Trophoblast cell (in vitro differentiated cells and primary cell): Measurements from ENCODE around the gene SPON1.

Experiments used
- DNase-seq, 2 donors: peaks; one replicate each; pipeline ENCODE4 v3.0.0-alpha.2; 2016
- H2AFZ ChIP-seq: 2 replicates; pipeline ENCODE4 v1.6.1; 2013; ENCODE audit warnings: low read length, moderate library complexity, mild to moderate bottlenecking; ENCODE audit not compliant: insufficient read depth, poor library complexity
- H2AK5ac ChIP-seq: 2 replicates; pipeline ENCODE4 v1.6.1; 2013; ENCODE audit warnings: mild to moderate bottlenecking, low read length
- H2BK120ac ChIP-seq: 2 replicates; pipeline ENCODE4 v1.6.1; 2013; ENCODE audit warnings: low read length, mild to moderate bottlenecking, moderate library complexity; ENCODE audit not compliant: insufficient read depth, poor library complexity
- H2BK12ac ChIP-seq: 2 replicates; pipeline ENCODE4 v1.6.1; 2013; ENCODE audit warnings: mild to moderate bottlenecking, low read length, moderate library complexity
- H2BK5ac ChIP-seq: 2 replicates; pipeline ENCODE4 v1.6.1; 2013; ENCODE audit warnings: low read length, low read depth, moderate library complexity, mild to moderate bottlenecking; ENCODE audit not compliant: poor library complexity
- H3K14ac ChIP-seq: 2 replicates; pipeline ENCODE4 v1.6.1; 2013; ENCODE audit warnings: mild to moderate bottlenecking, low read length
- H3K18ac ChIP-seq: 2 replicates; pipeline ENCODE4 v1.6.1; 2013; ENCODE audit warnings: mild to moderate bottlenecking, low read length
- H3K23ac ChIP-seq: 2 replicates; pipeline ENCODE4 v1.6.1; 2013; ENCODE audit warnings: low read length
- H3K27ac ChIP-seq: 2 replicates; pipeline ENCODE4 v1.5.1; 2013; ENCODE audit warnings: low read depth, mild to moderate bottlenecking, inconsistent platforms, low read length, moderate library complexity
- H3K27me3 ChIP-seq: 2 replicates; pipeline ENCODE4 v1.6.1; 2013; ENCODE audit warnings: inconsistent platforms, mild to moderate bottlenecking, low read length, moderate library complexity; ENCODE audit not compliant: insufficient read depth
- H3K36me3 ChIP-seq, 2 experiments: 1 replicate in 1 of 2; 2 replicates in 1 of 2; pipeline ENCODE4 v1.6.1; 2013; ENCODE audit warnings: low read length in 2 of 2, mild to moderate bottlenecking in 2 of 2, moderate library complexity in 1 of 2; ENCODE audit not compliant: insufficient read depth in 2 of 2, control insufficient read depth in 1 of 2
- H3K4ac ChIP-seq: 2 replicates; pipeline ENCODE4 v1.6.1; 2013; ENCODE audit warnings: low read depth, mild to moderate bottlenecking, low read length, moderate library complexity
- H3K4me1 ChIP-seq, 2 experiments: 1 replicate in 1 of 2; 2 replicates in 1 of 2; pipeline ENCODE4 v1.6.1; 2013; ENCODE audit warnings: low read length in 2 of 2, mild to moderate bottlenecking in 2 of 2, moderate library complexity in 1 of 2; ENCODE audit not compliant: insufficient read depth in 2 of 2, control insufficient read depth in 1 of 2
- H3K4me2 ChIP-seq: 2 replicates; pipeline ENCODE4 v1.6.1; 2013; ENCODE audit warnings: inconsistent platforms, mild to moderate bottlenecking, low read length, moderate library complexity
- H3K4me3 ChIP-seq: 2 replicates; pipeline ENCODE4 v1.5.1; 2013; ENCODE audit warnings: mild to moderate bottlenecking, low read depth, low read length, inconsistent platforms
- H3K79me1 ChIP-seq: one replicate; pipeline ENCODE4 v1.6.1; 2013; ENCODE audit warnings: low read length
- H3K79me2 ChIP-seq: 2 replicates; pipeline ENCODE4 v1.6.1; 2013; ENCODE audit warnings: low read length, mild to moderate bottlenecking; ENCODE audit not compliant: control insufficient read depth, insufficient read depth, poor library complexity
- H3K9ac ChIP-seq: 2 replicates; pipeline ENCODE4 v1.6.1; 2013; ENCODE audit warnings: mild to moderate bottlenecking, low read length
- H3K9me3 ChIP-seq: 2 replicates; pipeline ENCODE4 v1.6.1; 2013; ENCODE audit warnings: low read depth, mild to moderate bottlenecking, control low read depth, inconsistent platforms, low read length; ENCODE audit not compliant: insufficient read depth
- H4K12ac ChIP-seq: 2 replicates; pipeline ENCODE4 v1.6.1; 2013; ENCODE audit warnings: low read depth, mild to moderate bottlenecking, low read length, moderate library complexity
- H4K8ac ChIP-seq: 2 replicates; pipeline ENCODE4 v1.6.1; 2013; ENCODE audit warnings: low read depth, mild to moderate bottlenecking, low read length, moderate library complexity
- H4K91ac ChIP-seq: one replicate; pipeline ENCODE4 v1.6.1; 2013; ENCODE audit warnings: low read depth, mild to moderate bottlenecking, low read length, moderate library complexity
- WGBS: extraction: QIAGEN DNeasy Blood & Tissue Kit; methylation state at CpG from one replicate; pipeline ENCODE4 v1.1.7; 2013; ENCODE audit warnings: missing lambda C conversion rate; ENCODE audit not compliant: insufficient read length, insufficient coverage; ENCODE audit errors: extremely low coverage; 5-methylcytosine and 5-hydroxymethylcytosine counted together

The SPON1 gene

DNA sequence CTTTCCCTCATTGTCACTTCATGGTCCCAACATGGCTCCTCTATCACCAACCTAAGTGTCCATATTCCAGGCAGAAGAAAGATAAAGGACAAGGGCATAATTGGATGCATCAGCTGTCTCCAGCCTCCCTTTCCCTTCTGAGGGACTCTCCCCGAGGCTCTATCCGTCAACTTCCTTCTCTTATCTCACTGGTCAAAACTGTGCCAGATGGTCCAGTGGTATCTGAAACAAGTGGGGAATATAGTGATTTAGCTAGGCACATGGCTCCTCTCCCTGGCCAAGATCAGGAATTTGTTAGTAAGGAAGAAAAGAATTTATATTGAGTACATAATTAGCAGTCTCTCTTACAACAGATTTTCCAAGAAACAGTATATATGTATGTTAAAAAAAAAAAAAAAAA, 12.6 kb upstream of the SPON1 start:
- H3K18ac ChIP-seq = no peak overlapping the region
- H3K4me1 ChIP-seq = no peaks in the 10 kb centered on the region
- H2BK12ac ChIP-seq = no peak overlapping the region
- no peaks in the 10 kb centered on the region for H3K36me3 ChIP-seq
- H4K8ac ChIP-seq = no peak overlapping the region
- H3K79me2 ChIP-seq = no peaks in the 10 kb centered on the region
- H3K4me2 ChIP-seq = no peak overlapping the region
- H3K27ac ChIP-seq = no peak overlapping the region
- H3K23ac ChIP-seq = no peak overlapping the region
- H2BK5ac ChIP-seq = no peak overlapping the region
- H3K4me3 ChIP-seq = no peak overlapping the region
- no peaks in the 10 kb centered on the region for H3K9me3 ChIP-seq
- no peaks in the 10 kb centered on the region for H3K79me1 ChIP-seq
- H2AFZ ChIP-seq = no peak overlapping the region
- H4K91ac ChIP-seq = no peak overlapping the region
- no peak overlapping the region for H3K9ac ChIP-seq
- no peaks in the 10 kb centered on the region for H3K27me3 ChIP-seq
- no CpG with 5 or more reads among the region's 2 CpGs for WGBS
- DNase-seq = no peak
- no peak overlapping the region for H3K4ac ChIP-seq
- H2AK5ac ChIP-seq = no peak overlapping the region
- H3K14ac ChIP-seq = no peak overlapping the region
- no peak overlapping the region for H2BK120ac ChIP-seq
- no peak overlapping the region for H4K12ac ChIP-seq

DNA sequence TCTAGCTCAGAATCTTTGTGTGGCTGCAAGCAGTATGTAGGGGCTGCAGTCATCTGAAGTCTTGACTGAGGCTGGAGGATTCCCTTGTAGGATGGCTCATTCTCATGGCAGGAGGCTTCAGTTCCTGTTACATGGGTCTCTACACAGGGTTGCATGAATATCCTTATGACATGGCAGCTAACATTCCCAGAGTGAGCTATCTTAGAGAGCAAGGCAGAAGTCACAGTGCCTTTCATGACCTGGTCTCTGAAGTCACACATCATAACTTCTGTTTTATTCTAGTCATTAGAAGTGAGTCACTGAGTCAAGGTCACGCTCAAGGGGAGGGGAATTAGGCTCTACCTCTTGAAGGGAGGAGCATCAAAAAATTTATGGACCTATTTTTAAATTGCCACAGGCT, 10.3 kb upstream of the SPON1 start:
- no peak overlapping the region for H3K4me2 ChIP-seq
- H4K91ac ChIP-seq = no peak overlapping the region
- H3K18ac ChIP-seq = no peak overlapping the region
- no peak overlapping the region for H4K12ac ChIP-seq
- H3K36me3 ChIP-seq = no peaks in the 10 kb centered on the region
- no peak overlapping the region for H2BK5ac ChIP-seq
- DNase-seq = no peak
- no peak overlapping the region for H2BK12ac ChIP-seq
- H3K79me2 ChIP-seq = no peaks in the 10 kb centered on the region
- no peaks in the 10 kb centered on the region for H3K4me1 ChIP-seq
- no peak overlapping the region for H3K4ac ChIP-seq
- no peak overlapping the region for H2BK120ac ChIP-seq
- no peaks in the 10 kb centered on the region for H3K79me1 ChIP-seq
- H3K9ac ChIP-seq = no peak overlapping the region
- no peak overlapping the region for H2AK5ac ChIP-seq
- no CpG with 5 or more reads among the region's 1 CpG for WGBS
- H3K27ac ChIP-seq = no peak overlapping the region
- H4K8ac ChIP-seq = no peak overlapping the region
- no peak overlapping the region for H2AFZ ChIP-seq
- no peaks in the 10 kb centered on the region for H3K9me3 ChIP-seq
- no peak overlapping the region for H3K14ac ChIP-seq
- H3K4me3 ChIP-seq = no peak overlapping the region
- no peaks in the 10 kb centered on the region for H3K27me3 ChIP-seq
- no peak overlapping the region for H3K23ac ChIP-seq

DNA sequence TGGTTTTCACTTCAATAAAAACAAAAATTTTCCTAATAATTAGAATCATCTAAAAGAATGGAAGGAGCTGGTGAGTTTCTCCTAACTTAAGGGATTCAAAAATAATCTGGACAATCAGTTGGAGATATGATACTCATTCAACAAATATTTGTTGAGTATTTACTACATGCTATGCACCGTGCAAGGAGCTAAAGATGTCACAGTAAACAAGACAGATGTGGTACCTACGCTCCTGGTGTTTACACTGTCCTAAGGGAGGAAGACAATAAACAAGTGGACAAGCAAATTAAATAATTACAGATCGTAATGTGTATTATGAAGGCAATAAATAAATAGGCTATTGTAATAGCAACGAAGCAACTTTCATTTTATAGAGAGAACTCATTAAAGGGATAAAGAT, 9.9 kb upstream of the SPON1 start:
- H3K14ac ChIP-seq = no peak overlapping the region
- H2BK12ac ChIP-seq = no peak overlapping the region
- H3K27me3 ChIP-seq = no peaks in the 10 kb centered on the region
- no CpG with 5 or more reads among the region's 4 CpGs for WGBS
- no peak overlapping the region for H3K18ac ChIP-seq
- H3K4me1 ChIP-seq = no peaks in the 10 kb centered on the region
- no peak overlapping the region for H3K4ac ChIP-seq
- no peaks in the 10 kb centered on the region for H3K79me1 ChIP-seq
- H2AK5ac ChIP-seq = no peak overlapping the region
- no peak overlapping the region for H3K27ac ChIP-seq
- H2BK5ac ChIP-seq = no peak overlapping the region
- no peak overlapping the region for H2BK120ac ChIP-seq
- no peaks in the 10 kb centered on the region for H3K9me3 ChIP-seq
- no peak overlapping the region for H3K9ac ChIP-seq
- no peak overlapping the region for H2AFZ ChIP-seq
- H3K4me2 ChIP-seq = no peak overlapping the region
- no peak overlapping the region for H3K4me3 ChIP-seq
- H3K36me3 ChIP-seq = no peaks in the 10 kb centered on the region
- peak in 1 of 2 donors; percentile 25 for DNase-seq
- H3K23ac ChIP-seq = no peak overlapping the region
- H4K91ac ChIP-seq = no peak overlapping the region
- no peaks in the 10 kb centered on the region for H3K79me2 ChIP-seq
- H4K12ac ChIP-seq = no peak overlapping the region
- H4K8ac ChIP-seq = no peak overlapping the region

DNA sequence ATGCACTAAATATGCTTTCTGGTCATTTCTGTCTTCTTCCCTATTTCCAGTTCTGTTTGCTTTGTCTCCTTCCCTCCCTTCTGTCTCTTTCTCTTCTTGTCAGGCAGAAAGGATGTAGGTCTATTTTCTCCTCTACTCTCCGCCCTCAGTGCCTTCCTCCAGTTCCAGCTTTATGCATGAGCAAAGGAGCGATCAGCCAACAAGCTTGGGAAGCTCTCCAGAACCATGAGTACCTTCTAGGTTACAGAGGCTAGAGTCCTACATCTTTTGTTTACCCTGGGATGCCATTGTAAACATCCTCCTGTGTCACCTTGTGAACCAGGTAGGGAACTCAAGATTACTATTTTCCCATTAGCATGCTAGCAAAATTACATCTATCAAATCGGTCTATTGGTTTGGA, 7.9 kb upstream of the SPON1 start:
- Histone ChIP-seq H2BK12ac (no peak overlapping the region), H3K4me1 (no peaks in the 10 kb centered on the region), H2BK120ac (no peak overlapping the region), H3K4ac (no peak overlapping the region), H3K18ac (no peak overlapping the region), H3K14ac (no peak overlapping the region), H3K27ac (no peak overlapping the region), H4K8ac (no peak overlapping the region), H3K4me3 (no peak overlapping the region), H4K91ac (no peak overlapping the region), H2AK5ac (no peak overlapping the region), H3K4me2 (no peak overlapping the region), H3K9me3 (no peaks in the 10 kb centered on the region), H2AFZ (no peak overlapping the region), H3K79me1 (no peaks in the 10 kb centered on the region), H3K9ac (no peak overlapping the region), H3K36me3 (no peaks in the 10 kb centered on the region), H3K23ac (no peak overlapping the region), H2BK5ac (no peak overlapping the region), H4K12ac (no peak overlapping the region), H3K27me3 (no peaks in the 10 kb centered on the region), H3K79me2 (no peaks in the 10 kb centered on the region)
- no peak for DNase-seq
- no CpG with 5 or more reads among the region's 3 CpGs for WGBS
